ENCODE results near the gene CHST10.

CHST10 gene

DNA sequence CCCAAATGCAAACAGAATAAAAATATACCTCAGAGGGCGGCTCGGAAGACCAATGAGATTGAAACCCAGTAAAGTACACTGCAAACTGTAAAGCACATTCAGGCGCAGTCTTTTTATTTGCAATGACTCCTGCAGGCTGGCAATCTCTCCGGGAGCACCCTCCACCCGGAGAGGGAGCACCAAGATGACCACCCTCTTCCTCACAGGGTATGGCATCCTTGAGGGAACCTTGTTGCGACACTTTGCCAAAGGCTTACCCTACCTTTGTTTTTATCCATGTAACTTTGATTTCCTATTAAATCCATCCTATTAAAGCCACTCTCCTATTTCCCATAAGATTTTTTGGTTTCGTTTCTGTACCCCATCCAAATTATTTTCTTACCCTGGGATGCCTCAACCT is 16.2 kb downstream of the CHST10 start:
- TF ChIP-seq, protein P1, sequence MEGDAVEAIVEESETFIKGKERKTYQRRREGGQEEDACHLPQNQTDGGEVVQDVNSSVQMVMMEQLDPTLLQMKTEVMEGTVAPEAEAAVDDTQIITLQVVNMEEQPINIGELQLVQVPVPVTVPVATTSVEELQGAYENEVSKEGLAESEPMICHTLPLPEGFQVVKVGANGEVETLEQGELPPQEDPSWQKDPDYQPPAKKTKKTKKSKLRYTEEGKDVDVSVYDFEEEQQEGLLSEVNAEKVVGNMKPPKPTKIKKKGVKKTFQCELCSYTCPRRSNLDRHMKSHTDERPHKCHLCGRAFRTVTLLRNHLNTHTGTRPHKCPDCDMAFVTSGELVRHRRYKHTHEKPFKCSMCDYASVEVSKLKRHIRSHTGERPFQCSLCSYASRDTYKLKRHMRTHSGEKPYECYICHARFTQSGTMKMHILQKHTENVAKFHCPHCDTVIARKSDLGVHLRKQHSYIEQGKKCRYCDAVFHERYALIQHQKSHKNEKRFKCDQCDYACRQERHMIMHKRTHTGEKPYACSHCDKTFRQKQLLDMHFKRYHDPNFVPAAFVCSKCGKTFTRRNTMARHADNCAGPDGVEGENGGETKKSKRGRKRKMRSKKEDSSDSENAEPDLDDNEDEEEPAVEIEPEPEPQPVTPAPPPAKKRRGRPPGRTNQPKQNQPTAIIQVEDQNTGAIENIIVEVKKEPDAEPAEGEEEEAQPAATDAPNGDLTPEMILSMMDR (IDR thresholded peaks at IDR 0.05; ENCODE audit: low read depth, low read length): no peak
- H3K4me3 ChIP-seq (ENCODE audit: low read depth, low read length): no peak overlapping the region

DNA sequence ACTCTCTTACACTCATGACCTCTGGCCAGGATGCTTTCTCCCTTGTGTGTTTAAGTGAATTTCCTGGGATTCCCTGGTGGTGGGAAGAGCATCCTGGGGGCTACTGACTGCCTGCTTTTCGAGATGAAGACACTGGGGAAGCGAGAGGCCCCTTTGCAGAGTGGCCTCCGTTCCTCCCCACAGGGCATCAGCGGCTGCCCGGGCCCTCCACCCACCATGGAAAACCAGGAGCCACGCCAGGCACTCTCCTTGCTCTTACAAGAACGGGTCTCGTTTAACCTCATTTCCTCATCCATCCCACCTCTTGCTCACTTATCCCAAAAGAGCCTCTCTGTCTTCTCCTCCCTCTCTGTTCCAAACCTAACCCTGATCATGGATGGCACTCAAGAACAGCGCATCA is 17.8 kb downstream of the CHST10 start:
- TF ChIP-seq, protein P1 (IDR thresholded peaks at IDR 0.05; ENCODE audit: low read depth, low read length): no peak

DNA sequence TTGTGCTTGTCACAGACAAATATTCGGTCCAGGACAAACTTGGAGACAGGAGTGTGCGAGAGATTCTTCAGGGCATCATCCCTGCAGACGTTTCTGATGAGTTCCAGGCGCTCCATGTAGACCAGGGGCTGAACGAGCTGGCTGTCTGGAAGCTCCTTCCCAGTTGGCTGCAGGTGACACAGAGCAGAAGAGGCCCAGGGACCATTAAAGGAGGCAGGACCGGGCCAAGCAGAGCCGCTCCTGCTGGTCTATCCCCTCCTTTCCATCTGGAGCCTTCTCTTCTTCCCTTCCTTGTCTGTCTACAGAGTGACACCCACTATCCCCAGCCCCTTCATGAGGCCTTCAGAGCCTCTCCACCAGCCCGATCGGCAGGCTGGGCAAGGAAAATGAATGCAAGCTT is 19.5 kb downstream of the CHST10 start:
- TF ChIP-seq, protein P1 (IDR thresholded peaks at IDR 0.05; ENCODE audit: low read depth, low read length): no peak
- no peak overlapping the region for H3K4me3 ChIP-seq (ENCODE audit: low read depth, low read length)

More for the DNA sequence above, 17.8 kb downstream of the CHST10 start:
- H3K4me3 ChIP-seq (ENCODE audit: low read depth, low read length): no peak overlapping the region

DNA sequence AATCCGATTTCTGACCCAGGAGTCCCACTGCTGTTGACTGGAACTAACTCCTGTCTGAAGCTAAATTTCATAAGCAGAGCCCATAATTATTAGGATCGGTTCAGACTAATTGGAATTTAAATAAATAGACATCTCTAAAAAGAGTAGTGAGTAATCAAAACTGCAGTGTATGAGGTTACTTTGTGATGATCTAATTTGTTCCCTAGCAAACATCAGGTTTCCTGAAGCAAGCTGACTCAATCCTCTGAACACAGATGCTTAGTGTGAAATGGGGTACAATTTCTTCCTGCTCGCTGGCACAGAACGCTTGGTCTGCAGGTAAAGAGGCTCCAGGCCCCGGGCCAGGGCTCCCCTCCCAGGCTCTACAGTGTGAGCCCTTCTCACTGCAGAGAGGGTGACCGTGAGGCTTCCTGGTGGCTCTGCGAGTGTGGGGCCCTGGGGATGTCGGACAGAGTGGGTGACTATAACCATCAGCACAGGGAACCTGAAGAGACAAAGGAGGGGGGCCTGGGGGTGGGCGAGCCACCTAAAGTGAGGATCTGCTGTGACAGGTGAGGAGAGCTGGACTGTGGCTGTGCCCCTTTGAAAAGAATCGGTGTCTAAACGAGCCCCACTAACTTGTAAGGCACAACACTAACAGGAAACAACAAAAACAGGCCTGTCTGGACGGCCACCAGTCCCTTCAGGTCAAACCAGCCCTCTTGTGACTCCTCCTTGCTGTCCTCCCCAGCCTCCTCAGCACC is 20.2 kb downstream of the CHST10 start:
- TF ChIP-seq, protein P1 (IDR thresholded peaks at IDR 0.05; ENCODE audit: low read depth, low read length): no peak
- H3K4me3 ChIP-seq (ENCODE audit: low read depth, low read length): no peak overlapping the region

DNA sequence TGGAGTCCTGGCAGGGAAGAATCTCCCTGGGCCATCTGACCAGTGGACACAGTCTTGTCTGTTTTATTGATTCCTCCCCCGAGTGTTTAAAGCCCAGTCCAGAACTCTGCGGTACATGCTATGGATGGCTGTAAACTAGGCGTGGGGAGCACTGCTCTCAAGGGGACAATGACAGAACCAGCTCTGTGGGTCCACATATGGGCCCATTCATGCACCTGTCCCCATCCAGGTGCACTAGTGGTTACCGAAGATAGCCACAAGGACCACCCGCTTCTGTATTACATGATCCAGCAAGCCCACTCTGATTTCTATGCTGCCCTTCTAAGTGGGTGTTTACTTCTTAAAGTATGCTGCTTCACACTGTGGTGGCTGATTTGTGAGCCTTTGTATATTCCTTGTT is 21.0 kb downstream of the CHST10 start:
- TF ChIP-seq, protein P1 (IDR thresholded peaks at IDR 0.05; ENCODE audit: low read depth, low read length): no peak

DNA sequence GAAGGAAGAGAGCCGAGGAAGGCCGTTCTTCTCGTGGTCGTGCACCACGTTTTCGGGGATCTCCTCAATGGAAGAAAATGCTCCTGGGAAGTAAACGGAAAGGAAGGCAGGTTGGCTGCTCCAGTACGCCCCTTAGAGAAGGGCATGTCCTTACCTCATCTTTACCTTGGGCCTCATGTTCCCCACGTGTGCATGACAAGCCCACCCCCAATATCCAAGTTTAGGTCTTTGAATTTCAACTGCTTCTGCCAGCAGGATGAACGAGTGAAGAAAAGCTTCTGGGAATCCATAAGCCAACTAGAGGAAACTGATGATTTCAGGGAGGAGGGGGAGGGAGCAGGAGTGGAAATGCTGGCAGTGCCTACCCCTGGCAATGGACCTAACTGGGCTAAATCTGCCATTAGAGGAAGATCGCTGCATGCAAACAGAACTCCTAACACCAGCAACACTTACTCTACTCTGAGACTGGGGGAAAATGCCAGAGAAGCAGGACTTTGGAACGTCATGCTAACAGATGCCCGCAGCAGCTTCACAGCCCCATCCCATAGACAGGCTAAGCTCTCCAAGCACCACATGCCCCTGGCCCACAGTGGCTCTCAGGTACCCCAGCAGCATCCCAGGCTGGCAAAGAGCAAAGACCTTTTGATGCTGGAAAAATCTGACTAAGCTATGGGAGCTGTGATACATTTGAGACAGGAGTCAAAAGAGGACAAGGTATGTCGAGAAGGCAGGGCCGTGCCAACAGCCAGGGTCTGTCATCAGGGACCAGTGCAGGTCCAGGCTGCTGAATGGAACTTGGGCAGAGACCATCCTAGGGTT is 21.7 kb downstream of the CHST10 start:
- TF ChIP-seq, protein P1 (IDR thresholded peaks at IDR 0.05; ENCODE audit: low read depth, low read length): no peak
- no peak overlapping the region for H3K4me3 ChIP-seq (ENCODE audit: low read depth, low read length)

More for the DNA sequence above, 21.0 kb downstream of the CHST10 start:
- H3K4me3 ChIP-seq (ENCODE audit: low read depth, low read length): no peak overlapping the region

DNA sequence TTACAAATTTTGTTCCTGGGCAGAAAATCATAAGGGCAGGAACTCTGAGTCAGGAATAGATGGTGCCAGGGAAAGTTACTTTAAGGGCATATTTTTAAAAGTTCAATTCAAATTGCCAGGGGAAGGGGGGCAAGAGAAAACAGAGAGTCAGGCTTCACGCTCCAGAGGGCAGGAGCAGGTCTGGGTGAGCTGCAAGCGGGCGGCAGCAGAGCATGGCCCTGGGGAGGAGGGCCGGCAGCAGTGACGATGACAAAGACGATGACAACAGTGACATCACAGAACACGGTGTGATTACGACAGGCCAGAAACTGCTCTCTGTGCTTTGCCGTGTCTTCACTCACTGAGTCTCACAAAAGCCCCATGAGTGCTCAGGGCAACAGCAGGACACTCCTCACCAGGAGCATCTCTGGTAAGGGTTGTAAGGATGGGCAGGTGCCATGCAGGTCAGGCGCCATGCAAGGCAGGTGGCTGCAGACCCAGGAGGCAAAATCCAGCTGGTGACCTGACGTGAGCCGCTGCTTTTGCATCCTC is 23.3 kb downstream of the CHST10 start:
- no peak overlapping the region for H3K4me3 ChIP-seq (ENCODE audit: low read depth, low read length)

More for the DNA sequence above, 23.3 kb downstream of the CHST10 start:
- TF ChIP-seq, protein P1 (IDR thresholded peaks at IDR 0.05; ENCODE audit: low read depth, low read length): no peak

Data from WI38 (cell line).